Stimulated activated naive CD8-positive, alpha-beta T cell treated with anti-CD3 and anti-CD28 coated beads, Interleukin-15, Interleukin-2, amounts not matched to agents 100 ng/mL and 50 ng/mL, for 24 hours (primary cell): ENCODE results near the gene DOCK2.
"Not testable (repeated sequence)": the region's sequence is repeated elsewhere in the genome, so short reads cannot be mapped to it uniquely, and the experiment has no call there.

Source experiments
- H3K27ac Mint-ChIP-seq: one replicate; pipeline ENCODE4 v1.8.0; 2021; ENCODE audit warnings: mild to moderate bottlenecking, mixed read lengths
- H3K27me3 Mint-ChIP-seq: one replicate; pipeline ENCODE4 v1.8.0; 2021; ENCODE audit warnings: mixed read lengths
- H3K36me3 Mint-ChIP-seq: one replicate; pipeline ENCODE4 v1.8.0; 2021; ENCODE audit warnings: low read depth, mixed read lengths
- H3K4me1 Mint-ChIP-seq: one replicate; pipeline ENCODE4 v1.8.0; 2021; ENCODE audit warnings: low read depth, mixed read lengths
- H3K4me3 Mint-ChIP-seq: one replicate; pipeline ENCODE4 v1.8.0; 2021; ENCODE audit warnings: mild to moderate bottlenecking, mixed read lengths
- H3K9me3 Mint-ChIP-seq: one replicate; pipeline ENCODE4 v1.8.0; 2021; ENCODE audit warnings: mixed read lengths

DOCK2 gene

GRCh38 chr5:169637085-169637548 is at the start of gene DOCK2:
Gene DOCK2, plus strand, starts transcription at chr5:169637275. Its CDS starts 52 bp downstream, at chr5:169637327.
- Mint-ChIP-seq H3K4me1 (peaks cover 52% of the 10 kb centered on the region), H3K4me3 (peak within 1 kb of the TSS; percentile 92), H3K27ac (peak within 1 kb of the TSS; percentile 97), H3K27me3 (peaks cover 4% of the 10 kb centered on the region), H3K36me3 (peaks cover 38% of the 10 kb centered on the region), H3K9me3 (peaks cover 19% of the 10 kb centered on the region)

DNA sequence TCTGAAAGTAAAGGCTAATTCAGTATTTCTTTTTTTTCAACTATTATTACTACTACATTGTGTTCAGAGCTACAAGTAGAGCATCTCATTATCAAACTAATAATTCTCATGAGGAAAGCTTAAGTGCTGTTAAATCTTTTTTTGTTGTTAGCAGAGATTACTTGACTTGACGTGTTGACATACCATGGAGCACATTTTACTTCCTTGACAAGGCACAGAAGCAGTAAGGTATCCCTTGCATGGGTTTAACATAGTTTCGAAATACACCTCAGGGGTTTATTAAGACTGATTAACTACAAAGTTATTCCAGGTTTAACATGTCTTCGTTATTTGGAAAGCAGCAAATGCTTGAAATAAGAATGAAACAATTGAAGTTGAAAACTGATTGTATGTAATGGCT is 46.5 kb upstream of the DOCK2 start:
- Mint-ChIP-seq H3K9me3 (no peaks in the 10 kb centered on the region), H3K27ac (no peak overlapping the region), H3K4me1 (peaks cover 13% of the 10 kb centered on the region), H3K36me3 (peaks cover 74% of the 10 kb centered on the region), H3K4me3 (no peak overlapping the region), H3K27me3 (no peaks in the 10 kb centered on the region)

- peaks cover 82% of the 10 kb centered on the region for H3K36me3 Mint-ChIP-seq
- H3K27me3 Mint-ChIP-seq = no peaks in the 10 kb centered on the region
- no peaks in the 10 kb centered on the region for H3K9me3 Mint-ChIP-seq
- no peak overlapping the region for H3K27ac Mint-ChIP-seq
- no peak overlapping the region for H3K4me3 Mint-ChIP-seq
- H3K4me1 Mint-ChIP-seq = peaks cover 6% of the 10 kb centered on the region
Observed at GRCh38 chr5:169591636-169592035, 45.4 kb upstream of the DOCK2 start.

GRCh38 chr5:169592937-169593650 is 44.0 kb upstream of the DOCK2 start:
- H3K36me3 Mint-ChIP-seq = peaks cover 91% of the 10 kb centered on the region
- no peak overlapping the region for H3K27ac Mint-ChIP-seq
- H3K4me3 Mint-ChIP-seq = no peak overlapping the region
- no peaks in the 10 kb centered on the region for H3K27me3 Mint-ChIP-seq
- H3K9me3 Mint-ChIP-seq = no peaks in the 10 kb centered on the region
- H3K4me1 Mint-ChIP-seq = no peaks in the 10 kb centered on the region

GRCh38 chr5:169595172-169595820 is 41.8 kb upstream of the DOCK2 start:
- Mint-ChIP-seq H3K36me3 (peaks cover 84% of the 10 kb centered on the region), H3K27me3 (no peaks in the 10 kb centered on the region), H3K4me1 (no peaks in the 10 kb centered on the region), H3K9me3 (no peaks in the 10 kb centered on the region), H3K4me3 (no peak overlapping the region), H3K27ac (no peak overlapping the region)

DNA sequence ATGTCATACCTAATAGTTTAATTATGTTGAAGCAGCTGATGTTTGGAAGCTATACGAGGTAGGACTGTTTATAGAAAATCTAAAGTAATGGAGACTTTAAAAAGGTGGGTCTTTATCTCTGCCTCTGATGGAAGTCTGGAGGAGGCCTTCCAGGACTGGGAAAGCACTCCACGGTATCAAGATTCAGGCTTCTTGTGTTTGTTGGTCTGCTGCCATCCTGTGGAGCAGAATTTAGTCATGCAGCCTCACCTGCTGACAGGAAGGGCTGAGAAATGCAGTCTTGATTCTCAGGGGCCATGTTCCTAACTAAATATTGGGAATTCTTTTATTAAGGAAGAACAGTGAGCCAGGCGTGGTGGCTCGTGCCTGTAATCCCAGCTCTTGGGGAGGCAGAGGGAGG is 37.6 kb upstream of the DOCK2 start:
- Mint-ChIP-seq H3K9me3 (no peaks in the 10 kb centered on the region), H3K4me1 (no peaks in the 10 kb centered on the region), H3K4me3 (no peak overlapping the region), H3K36me3 (peaks cover 89% of the 10 kb centered on the region), H3K27me3 (no peaks in the 10 kb centered on the region), H3K27ac (no peak overlapping the region)

- Mint-ChIP-seq H3K27me3 (peaks cover 11% of the 10 kb centered on the region), H3K4me3 (no peak overlapping the region), H3K27ac (no peak overlapping the region), H3K4me1 (no peaks in the 10 kb centered on the region), H3K36me3 (peaks cover 75% of the 10 kb centered on the region), H3K9me3 (no peaks in the 10 kb centered on the region)
Observed at GRCh38 chr5:169602535-169602934, 34.5 kb upstream of the DOCK2 start.

DNA sequence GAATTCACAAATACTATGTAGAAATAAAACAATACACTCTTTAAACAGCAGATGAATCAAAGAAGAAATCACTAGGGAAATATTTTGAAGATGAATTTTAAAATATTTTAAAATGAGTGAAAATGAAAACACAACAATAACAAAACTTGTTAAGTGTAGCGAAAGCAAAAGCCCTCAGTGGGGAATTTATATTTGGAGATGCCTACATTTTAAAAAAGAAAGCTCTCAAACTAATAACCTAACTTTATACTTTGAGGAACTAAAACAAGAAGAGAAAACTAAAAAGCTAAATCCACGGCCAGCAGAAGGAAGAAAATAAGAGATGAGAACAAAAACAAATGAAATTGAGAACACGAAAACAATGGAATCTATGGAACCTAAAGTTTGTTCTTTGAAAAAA is 30.8 kb upstream of the DOCK2 start:
- Mint-ChIP-seq H3K36me3 (peaks cover 46% of the 10 kb centered on the region), H3K4me3 (no peak overlapping the region), H3K4me1 (no peaks in the 10 kb centered on the region), H3K9me3 (peaks cover 5% of the 10 kb centered on the region), H3K27ac (peak overlapping the region; percentile 34), H3K27me3 (peaks cover 14% of the 10 kb centered on the region)

DNA sequence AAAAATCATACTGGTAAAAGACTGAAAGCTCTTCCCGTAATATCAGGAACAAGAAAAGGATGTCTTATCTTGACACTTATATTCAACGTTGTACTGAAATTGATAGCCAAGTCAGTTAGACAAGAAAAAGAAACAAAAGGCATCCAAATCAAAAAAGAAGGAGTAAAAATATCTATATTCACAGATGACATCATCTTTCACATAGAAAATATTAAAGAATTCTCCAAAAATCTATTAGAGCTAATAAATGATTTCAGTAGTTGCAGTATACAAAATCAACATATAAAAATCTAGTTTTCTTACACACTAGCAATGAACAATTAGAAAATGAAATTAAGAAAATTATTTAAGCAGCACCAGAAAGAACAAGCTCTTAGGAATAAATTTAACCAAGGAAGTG is 29.2 kb upstream of the DOCK2 start:
- no peaks in the 10 kb centered on the region for H3K4me1 Mint-ChIP-seq
- no peak overlapping the region for H3K4me3 Mint-ChIP-seq
- peaks cover 24% of the 10 kb centered on the region for H3K27me3 Mint-ChIP-seq
- no peak overlapping the region for H3K27ac Mint-ChIP-seq
- H3K36me3 Mint-ChIP-seq = peaks cover 30% of the 10 kb centered on the region
- peaks cover 5% of the 10 kb centered on the region for H3K9me3 Mint-ChIP-seq

GRCh38 chr5:169609716-169610115 is 27.4 kb upstream of the DOCK2 start:
- peaks cover 16% of the 10 kb centered on the region for H3K36me3 Mint-ChIP-seq
- peaks cover 29% of the 10 kb centered on the region for H3K27me3 Mint-ChIP-seq
- no peaks in the 10 kb centered on the region for H3K4me1 Mint-ChIP-seq
- peaks cover 5% of the 10 kb centered on the region for H3K9me3 Mint-ChIP-seq
- H3K27ac Mint-ChIP-seq = no peak overlapping the region
- H3K4me3 Mint-ChIP-seq = no peak overlapping the region

- H3K27me3 Mint-ChIP-seq = peaks cover 29% of the 10 kb centered on the region
- peaks cover 10% of the 10 kb centered on the region for H3K36me3 Mint-ChIP-seq
- no peak overlapping the region for H3K4me3 Mint-ChIP-seq
- peaks cover 5% of the 10 kb centered on the region for H3K9me3 Mint-ChIP-seq
- no peak overlapping the region for H3K27ac Mint-ChIP-seq
- H3K4me1 Mint-ChIP-seq = no peaks in the 10 kb centered on the region
Observed at GRCh38 chr5:169610606-169611005, 26.5 kb upstream of the DOCK2 start.

GRCh38 chr5:169615561-169615960 is 21.5 kb upstream of the DOCK2 start:
- Mint-ChIP-seq H3K36me3 (no peaks in the 10 kb centered on the region), H3K4me3 (no peak overlapping the region), H3K27me3 (peaks cover 18% of the 10 kb centered on the region), H3K9me3 (peaks cover 11% of the 10 kb centered on the region), H3K27ac (no peak overlapping the region), H3K4me1 (no peaks in the 10 kb centered on the region)

GRCh38 chr5:169624307-169624706 is 12.8 kb upstream of the DOCK2 start:
- H3K9me3 Mint-ChIP-seq, H3K36me3 Mint-ChIP-seq, H3K27ac Mint-ChIP-seq, H3K4me3 Mint-ChIP-seq, H3K4me1 Mint-ChIP-seq, H3K27me3 Mint-ChIP-seq: not testable (repeated sequence)

DNA sequence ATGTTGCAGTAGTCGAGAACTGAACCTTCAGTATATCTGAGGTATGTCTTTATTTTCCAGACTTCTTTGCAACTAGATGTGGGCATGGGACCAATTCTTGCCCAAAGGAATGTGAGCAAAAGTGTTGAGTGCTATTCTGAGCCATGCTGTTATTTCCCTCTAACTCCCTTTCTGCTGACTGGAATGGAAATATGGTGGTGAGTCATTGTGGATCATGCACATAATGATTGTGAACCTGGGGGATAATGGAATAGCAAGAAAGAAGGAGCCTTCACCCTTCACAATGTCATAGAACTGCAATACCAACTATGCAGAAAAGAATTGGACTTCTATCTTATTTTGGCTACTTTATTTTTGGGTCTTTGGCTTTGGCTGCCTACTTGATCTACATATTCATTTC is 10.3 kb upstream of the DOCK2 start:
- no peak overlapping the region for H3K27ac Mint-ChIP-seq
- no peaks in the 10 kb centered on the region for H3K36me3 Mint-ChIP-seq
- H3K4me3 Mint-ChIP-seq = no peak overlapping the region
- H3K9me3 Mint-ChIP-seq = no peaks in the 10 kb centered on the region
- peaks cover 4% of the 10 kb centered on the region for H3K4me1 Mint-ChIP-seq
- H3K27me3 Mint-ChIP-seq = peaks cover 4% of the 10 kb centered on the region

DNA sequence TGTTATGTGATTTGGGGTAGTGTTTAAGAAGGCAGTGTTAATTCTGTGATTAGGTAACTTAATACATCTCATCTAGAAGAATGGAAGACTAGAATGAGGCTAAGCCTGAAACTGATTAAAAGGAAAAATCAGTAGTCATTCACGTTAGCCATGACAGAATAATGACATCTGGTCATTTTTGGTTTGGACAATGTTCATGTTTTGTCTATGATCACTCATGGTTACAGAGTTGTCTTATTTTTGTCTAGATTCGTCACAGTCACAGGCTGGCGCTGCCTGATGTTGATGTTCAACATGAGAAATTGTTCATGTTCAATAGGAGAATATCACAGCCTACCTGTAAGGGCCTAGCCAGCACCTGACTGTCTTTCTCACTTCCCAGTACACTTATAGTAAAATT is 9.5 kb upstream of the DOCK2 start:
- H3K27me3 Mint-ChIP-seq = peaks cover 4% of the 10 kb centered on the region
- H3K4me1 Mint-ChIP-seq = peaks cover 4% of the 10 kb centered on the region
- no peak overlapping the region for H3K27ac Mint-ChIP-seq
- H3K4me3 Mint-ChIP-seq = no peak overlapping the region
- H3K36me3 Mint-ChIP-seq = no peaks in the 10 kb centered on the region
- H3K9me3 Mint-ChIP-seq = no peaks in the 10 kb centered on the region

GRCh38 chr5:169628892-169629291 is 8.2 kb upstream of the DOCK2 start:
- Mint-ChIP-seq H3K36me3 (no peaks in the 10 kb centered on the region), H3K27ac (no peak overlapping the region), H3K4me3 (no peak overlapping the region), H3K9me3 (no peaks in the 10 kb centered on the region), H3K27me3 (peaks cover 4% of the 10 kb centered on the region), H3K4me1 (peaks cover 4% of the 10 kb centered on the region)
